OCI-LY1 (cell line): ENCODE data around the gene EVPLL.
"Not testable (repeated sequence)": the region's sequence is repeated elsewhere in the genome, so short reads cannot be mapped to it uniquely, and the experiment has no call there.

Experiments used
- CTCF ChIP-seq: fragments of 200-600 bp; sonication (generic), shearing (Covaris generic); IDR thresholded peaks from 2 replicates; pipeline ENCODE4 v1.5.1; 2017; ENCODE audit warnings: mild to moderate bottlenecking, antibody characterized with exemption, low read length, moderate library complexity, mixed read lengths
- EZH2 ChIP-seq: fragments of 200-600 bp; sonication (generic), shearing (Covaris generic); IDR thresholded peaks from 2 replicates; pipeline ENCODE4 v1.8.0; 2017; ENCODE audit warnings: borderline replicate concordance, mixed run types, mild to moderate bottlenecking, antibody characterized with exemption, low read length, moderate library complexity, mixed read lengths

DNA sequence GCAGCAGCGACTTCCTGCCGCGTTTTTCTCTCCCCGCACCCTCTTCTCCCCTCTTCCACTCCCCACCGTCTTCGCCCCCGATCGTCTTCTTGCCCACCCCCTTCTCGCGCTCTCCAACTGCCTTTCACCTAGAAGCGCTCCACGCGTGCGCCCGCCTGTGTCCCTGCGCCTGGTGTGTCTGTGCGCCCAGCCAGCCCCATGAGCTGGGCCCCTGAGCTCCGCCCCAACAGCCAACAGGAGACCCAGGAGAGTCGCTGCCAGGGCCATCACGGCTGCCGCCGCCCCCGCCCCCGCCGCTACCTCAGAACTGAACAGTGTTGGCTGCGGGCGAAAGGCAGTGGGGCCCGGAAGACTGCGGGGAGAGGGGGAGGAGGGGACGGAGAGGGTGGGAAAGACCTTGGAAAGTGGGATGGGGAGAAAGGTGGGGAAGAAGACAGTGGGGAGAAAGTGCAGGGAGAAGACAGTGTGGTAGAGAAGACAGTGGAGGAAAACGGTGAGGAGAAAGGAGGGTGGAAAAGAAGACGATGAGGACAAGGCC, 34.5 kb downstream of the EVPLL start:
- not testable (repeated sequence) for TF ChIP-seq EZH2, CTCF
